Suppressor macrophage (primary cell): ENCODE results near the gene RPL7A.

ENCODE experiments used
- DNase-seq, 4 experiments: peaks; one replicate each; pipeline ENCODE4 v3.0.0-alpha.2; 2020 to 2022

RPL7A gene

GRCh38 chr9:133348718-133349573 lies 928 bp downstream of the RPL7A start:
- no peak for DNase-seq

GRCh38 chr9:133349965-133350616 lies 2.1 kb downstream of the RPL7A start:
- no peak for DNase-seq

GRCh38 chr9:133351526-133351907 lies 3.5 kb downstream of the RPL7A start:
- no peak for DNase-seq

GRCh38 chr9:133351908-133352634 lies 4.1 kb downstream of the RPL7A start:
- peak; percentile 70 to 88 (median 80) for DNase-seq

GRCh38 chr9:133352635-133353340 lies 4.8 kb downstream of the RPL7A start:
- no peak for DNase-seq

GRCh38 chr9:133353548-133353947 lies 5.5 kb downstream of the RPL7A start:
- DNase-seq, result no peak

- DNase-seq, result no peak
Measured at GRCh38 chr9:133354766-133355165, 6.7 kb downstream of the RPL7A start.

GRCh38 chr9:133355881-133356357 lies 7.9 kb downstream of the RPL7A start:
- DNase-seq, result peak in 3 of 4 experiments; percentile 36 to 40 (median 36)

GRCh38 chr9:133356391-133357091 lies 8.5 kb downstream of the RPL7A start, which contains the start of the genes SURF1 and SURF2:
SURF1 (minus strand) TSS chr9:133356487; CDS start chr9:133356453, 34 bp downstream.
SURF2 (plus strand) TSS chr9:133356550; CDS start chr9:133356593, 43 bp downstream.
- DNase-seq, result peak; percentile 90 to 97 (median 94)

- no peak for DNase-seq
Measured at GRCh38 chr9:133357656-133358055, 9.6 kb downstream of the RPL7A start.

GRCh38 chr9:133359399-133360175 lies 11.6 kb downstream of the RPL7A start:
- no peak for DNase-seq

- DNase-seq, result no peak
Measured at GRCh38 chr9:133360400-133361393, 12.7 kb downstream of the RPL7A start.

GRCh38 chr9:133361507-133362092 lies 13.6 kb downstream of the RPL7A start:
- DNase-seq, result no peak

GRCh38 chr9:133362359-133363044 lies 14.5 kb downstream of the RPL7A start:
- DNase-seq, result no peak

- no peak for DNase-seq
Measured at GRCh38 chr9:133366435-133366834, 18.4 kb downstream of the RPL7A start.

- no peak for DNase-seq
Measured at GRCh38 chr9:133367221-133367620, 19.2 kb downstream of the RPL7A start.

- DNase-seq, result no peak
Measured at GRCh38 chr9:133367778-133368177, 19.8 kb downstream of the RPL7A start.

- DNase-seq, result no peak
Measured at GRCh38 chr9:133368249-133368881, 20.3 kb downstream of the RPL7A start.
